Measurements from ENCODE around the gene MZF1.

Gene MZF1

GRCh38 chr19:58538257-58539168, 34.6 kb downstream of the MZF1 start:
- no peak for DNase-seq

GRCh38 chr19:58536852-58537798, 36.0 kb downstream of the MZF1 start:
- DNase-seq: no peak

- DNase-seq: no peak
These were observed 37.3 kb downstream of the MZF1 start for GRCh38 chr19:58535857-58536256.

DNA sequence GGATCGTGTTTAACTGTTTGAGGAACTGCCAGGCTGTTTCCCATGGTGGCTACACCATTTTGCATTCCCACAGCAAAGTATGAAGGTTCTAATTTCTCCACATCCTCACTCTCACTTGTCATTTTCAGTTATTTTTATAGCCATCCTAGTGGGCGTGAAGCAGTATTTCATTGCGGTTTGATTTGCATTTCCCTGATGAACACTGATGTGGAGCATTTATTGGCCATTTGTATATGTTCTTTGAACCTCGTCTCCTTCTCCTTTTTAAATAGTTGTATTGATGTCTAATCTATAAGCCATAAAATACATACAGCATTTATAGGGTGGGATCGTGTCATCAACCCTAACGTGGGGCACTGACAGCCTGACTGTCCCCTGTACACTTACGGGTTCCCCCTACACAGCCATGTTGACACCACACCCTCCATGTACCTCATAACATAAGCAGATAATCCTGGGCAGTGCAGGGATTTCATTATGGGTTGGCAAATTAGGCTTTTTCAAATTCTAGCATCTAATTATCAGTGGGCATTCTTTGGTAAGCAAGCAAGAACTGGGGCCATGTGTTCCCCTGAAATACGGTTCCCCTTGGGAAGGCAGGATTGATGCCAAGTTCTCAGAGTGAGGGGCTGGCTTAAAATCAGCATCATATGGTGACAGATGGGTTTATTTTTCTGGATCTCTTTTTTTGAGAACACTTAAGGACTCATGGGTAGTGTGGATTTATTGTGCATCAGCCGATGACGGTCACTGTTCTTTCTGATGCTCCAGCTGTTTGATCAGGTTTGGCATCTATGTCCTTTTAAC, 41.9 kb downstream of the MZF1 start:
- no peak for DNase-seq

DNA sequence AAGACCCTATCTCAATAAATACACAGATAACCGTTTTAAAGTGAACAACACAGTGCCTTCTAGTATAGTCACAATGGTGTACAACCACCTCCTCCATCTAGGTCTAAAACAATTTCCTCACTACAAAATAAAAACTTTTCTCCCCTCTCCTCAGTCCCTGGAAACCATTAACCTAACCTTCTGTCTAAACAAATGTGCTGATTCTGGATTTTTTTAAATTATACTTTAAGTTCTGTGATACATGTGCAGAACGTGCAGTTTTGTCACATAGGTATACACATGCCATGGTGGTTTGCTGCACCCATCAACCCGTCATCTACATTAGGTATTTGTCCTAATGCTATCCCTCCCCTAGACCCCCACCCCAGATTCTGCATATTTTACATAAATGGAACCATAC, 43.7 kb downstream of the MZF1 start:
- DNase-seq: no peak

GRCh38 chr19:58522709-58523108, 50.4 kb downstream of the MZF1 start:
- no peak for DNase-seq

GRCh38 chr19:58521651-58522050, 51.5 kb downstream of the MZF1 start:
- no peak for DNase-seq

GRCh38 chr19:58520257-58520599, 52.9 kb downstream of the MZF1 start:
- no peak for DNase-seq

DNA sequence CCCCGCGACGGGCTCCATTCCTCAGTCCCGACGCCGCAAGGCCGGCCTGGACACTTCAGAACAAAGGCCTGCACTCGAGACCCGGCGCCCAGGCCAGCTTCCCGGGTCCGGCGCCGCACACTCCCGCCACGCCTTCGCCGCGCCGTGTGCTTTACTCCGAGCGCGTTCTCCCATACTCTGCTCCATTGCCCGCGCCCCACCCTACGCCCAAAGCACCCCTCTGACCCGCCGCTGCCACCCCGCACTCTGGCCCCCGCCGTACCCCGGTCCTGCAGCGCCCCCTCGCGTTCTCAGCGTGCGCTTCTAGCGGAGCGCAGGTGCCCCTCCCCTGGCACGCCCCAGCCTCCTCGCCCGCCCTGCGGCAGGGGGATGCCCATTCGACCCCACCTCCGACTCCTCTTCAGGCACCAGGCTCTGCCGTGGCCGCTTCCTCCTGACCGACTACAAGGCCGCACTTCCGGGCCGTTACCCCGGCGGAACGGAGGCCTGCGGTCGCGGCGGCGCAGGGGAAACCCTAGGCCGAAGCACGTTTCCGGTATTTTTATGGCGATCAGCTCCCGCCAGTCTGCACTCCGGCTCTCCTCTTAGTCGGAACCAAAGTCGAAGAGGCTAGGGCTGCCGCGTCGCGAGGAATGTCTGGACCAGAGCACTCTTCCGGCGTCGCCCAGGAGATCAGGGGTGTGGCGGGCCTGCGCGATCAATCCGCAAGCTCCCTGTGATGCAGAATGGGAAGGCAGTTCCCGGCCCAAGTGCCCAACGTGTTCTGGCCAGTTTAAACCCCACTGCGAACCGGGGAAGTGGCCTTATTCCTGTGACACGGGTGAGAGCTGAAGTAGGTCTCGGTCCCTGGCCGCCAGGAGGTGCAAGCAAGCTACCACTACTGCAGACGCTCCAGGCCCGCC, 53.5 kb downstream of the MZF1 start, which contains the start of gene ZBTB45:
Gene ZBTB45, minus strand, starts transcription at position 456 of the 902 bp plus-strand sequence. CDS start 2,137 bp downstream, outside the sequence.
- DNase-seq: peak; percentile 85

- no peak for DNase-seq
These were observed 54.1 kb downstream of the MZF1 start for GRCh38 chr19:58519087-58519354.

GRCh38 chr19:58518256-58519086, 54.7 kb downstream of the MZF1 start:
- DNase-seq: no peak

DNA sequence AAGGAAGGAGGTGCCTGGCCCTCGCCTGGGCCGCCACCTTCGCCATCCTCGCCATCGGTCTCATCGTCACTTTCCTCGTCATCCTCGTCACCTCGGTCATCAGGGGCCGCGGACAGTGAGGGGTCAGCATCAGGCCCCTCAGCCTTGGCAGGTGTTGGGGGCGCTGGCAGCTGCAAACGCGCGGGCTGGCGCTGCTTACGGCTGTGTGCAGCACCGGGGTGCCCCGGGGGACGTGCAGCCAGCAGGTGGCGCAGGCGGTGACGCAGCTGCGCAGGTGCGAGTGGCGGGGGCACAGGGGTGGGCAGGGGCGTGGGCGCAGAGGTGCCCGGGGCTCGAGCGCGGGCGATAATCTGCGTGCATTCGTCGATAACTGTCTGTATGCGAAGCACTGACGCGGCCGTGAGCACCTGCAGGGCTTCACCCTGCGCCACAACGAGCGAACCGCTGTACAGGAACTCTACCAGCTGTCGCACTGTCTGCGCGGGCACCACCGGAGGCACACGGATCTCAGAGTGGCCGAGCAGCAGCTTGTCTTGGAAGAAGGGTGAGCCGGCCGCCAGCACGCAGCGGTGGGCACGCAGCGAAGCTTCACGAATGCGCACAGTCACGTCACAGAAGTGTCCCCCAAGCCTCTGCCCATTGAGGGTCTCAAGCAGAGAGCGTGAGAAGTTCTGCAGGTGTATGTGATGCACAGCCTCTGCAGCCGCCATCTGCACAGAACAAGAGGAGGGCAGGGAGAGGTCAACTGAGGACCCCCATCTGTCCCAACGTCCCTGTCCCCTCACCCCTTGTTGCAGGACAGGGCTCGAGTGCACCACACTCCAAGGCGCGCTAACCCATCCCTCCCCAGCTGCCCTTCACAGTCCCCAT, 55.9 kb downstream of the MZF1 start:
- DNase-seq: no peak

DNA sequence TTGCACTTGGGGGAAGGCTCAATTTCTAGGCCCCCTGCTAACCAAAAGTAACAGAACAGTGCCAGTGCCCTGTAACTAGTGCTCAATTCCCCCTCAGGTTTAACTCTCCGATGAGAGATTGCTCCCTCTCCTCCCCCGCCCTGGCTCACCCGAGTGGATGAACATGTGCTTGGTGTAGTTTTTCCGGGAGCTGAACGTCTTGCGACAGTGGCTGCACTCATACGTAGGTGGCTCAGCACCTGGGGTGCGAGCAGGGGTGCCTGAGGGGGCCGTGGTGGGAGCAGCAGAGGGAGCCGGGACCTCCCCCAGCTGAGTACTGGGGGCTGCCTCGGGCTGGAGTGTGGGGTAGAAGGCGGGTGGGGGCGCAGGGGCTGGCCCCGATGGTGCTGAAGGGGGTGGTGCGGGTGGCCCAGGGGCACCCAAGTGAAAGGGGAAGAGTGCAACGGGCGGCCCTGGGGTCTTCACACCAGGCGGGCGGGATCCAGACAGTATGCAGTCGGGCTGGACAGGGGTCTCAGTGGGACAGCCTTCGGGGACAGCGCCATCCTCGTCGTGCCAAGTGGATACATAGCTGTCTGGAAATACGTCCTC, 56.8 kb downstream of the MZF1 start:
- DNase-seq: no peak

GRCh38 chr19:58515259-58515658, 57.9 kb downstream of the MZF1 start:
- DNase-seq: no peak

GRCh38 chr19:58514564-58515022, 58.5 kb downstream of the MZF1 start:
- no peak for DNase-seq

- peak; percentile 63 for DNase-seq
These were observed 59.2 kb downstream of the MZF1 start for GRCh38 chr19:58513694-58514563.

- DNase-seq: no peak
These were observed 59.9 kb downstream of the MZF1 start for GRCh38 chr19:58513213-58513693.

Measured in NCI-H2081 treated with DMSO at 0.1 percent for 48 hours (cell line).